ENCODE results near the gene DNAJC11.
A peak's percentile ranks its signal among the peaks of the same experiment; 100 is the strongest.

DNAJC11 gene

DNA sequence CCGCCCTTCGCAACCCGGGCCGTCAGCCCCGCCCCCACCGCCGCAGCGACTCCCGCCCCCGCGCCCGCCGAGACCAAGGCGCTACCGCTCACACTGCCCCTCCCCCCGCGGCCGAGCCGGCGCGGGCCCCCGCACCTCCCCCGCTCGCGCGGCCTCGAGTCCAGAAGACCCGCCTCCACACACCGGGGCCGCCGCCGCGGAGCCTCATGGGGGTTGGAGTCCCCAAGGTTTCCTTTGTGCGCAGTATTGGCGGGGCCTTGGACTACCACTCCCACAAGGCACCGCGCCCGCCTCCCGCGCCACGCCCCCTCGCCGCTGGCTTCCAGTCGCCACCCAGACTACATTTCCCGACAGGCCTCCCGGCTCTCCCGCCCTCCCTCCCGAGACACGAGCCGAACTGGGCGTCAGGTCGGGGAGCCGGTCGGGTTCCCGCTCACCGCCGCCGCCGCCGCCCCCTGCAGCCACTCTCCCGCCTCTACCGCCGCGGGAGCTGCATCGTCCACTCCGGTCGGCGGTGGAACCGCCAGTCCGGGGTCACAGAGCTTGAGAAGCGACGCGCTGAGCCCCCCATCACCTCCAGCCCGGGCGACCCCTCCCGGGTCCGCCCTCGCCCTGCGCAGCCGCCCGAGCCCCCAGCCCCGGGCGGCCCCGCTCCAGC, 88.1 kb downstream of the DNAJC11 start, which contains the start of gene PHF13:
Gene PHF13 (plus strand): TSS at position 371 of the 658 bp plus-strand sequence. CDS start 336 bp downstream, outside the sequence.
- Histone ChIP-seq H3K27me3 (ENCODE audit: insufficient read depth, poor library complexity, severe bottlenecking) (no peaks in the 10 kb centered on the region), H3K4me3 (replicated peaks; ENCODE audit: insufficient read depth, low read length) (peak within 1 kb of the TSS; percentile 83), H3K27ac (replicated peaks) (peak within 1 kb of the TSS; percentile 52)
- TF ChIP-seq SPI1 (IDR thresholded peaks at IDR 0.05; ENCODE audit: borderline replicate concordance, low read depth) (no peak), GABPA (IDR thresholded peaks at IDR 0.05; ENCODE audit: low read depth) (no peak; the same call in 1 of the 2 replicates), POLR2AphosphoS5 (IDR thresholded peaks at IDR 0.05; ENCODE audit: low read depth) (no peak)
- TF ChIP-seq, protein P1, sequence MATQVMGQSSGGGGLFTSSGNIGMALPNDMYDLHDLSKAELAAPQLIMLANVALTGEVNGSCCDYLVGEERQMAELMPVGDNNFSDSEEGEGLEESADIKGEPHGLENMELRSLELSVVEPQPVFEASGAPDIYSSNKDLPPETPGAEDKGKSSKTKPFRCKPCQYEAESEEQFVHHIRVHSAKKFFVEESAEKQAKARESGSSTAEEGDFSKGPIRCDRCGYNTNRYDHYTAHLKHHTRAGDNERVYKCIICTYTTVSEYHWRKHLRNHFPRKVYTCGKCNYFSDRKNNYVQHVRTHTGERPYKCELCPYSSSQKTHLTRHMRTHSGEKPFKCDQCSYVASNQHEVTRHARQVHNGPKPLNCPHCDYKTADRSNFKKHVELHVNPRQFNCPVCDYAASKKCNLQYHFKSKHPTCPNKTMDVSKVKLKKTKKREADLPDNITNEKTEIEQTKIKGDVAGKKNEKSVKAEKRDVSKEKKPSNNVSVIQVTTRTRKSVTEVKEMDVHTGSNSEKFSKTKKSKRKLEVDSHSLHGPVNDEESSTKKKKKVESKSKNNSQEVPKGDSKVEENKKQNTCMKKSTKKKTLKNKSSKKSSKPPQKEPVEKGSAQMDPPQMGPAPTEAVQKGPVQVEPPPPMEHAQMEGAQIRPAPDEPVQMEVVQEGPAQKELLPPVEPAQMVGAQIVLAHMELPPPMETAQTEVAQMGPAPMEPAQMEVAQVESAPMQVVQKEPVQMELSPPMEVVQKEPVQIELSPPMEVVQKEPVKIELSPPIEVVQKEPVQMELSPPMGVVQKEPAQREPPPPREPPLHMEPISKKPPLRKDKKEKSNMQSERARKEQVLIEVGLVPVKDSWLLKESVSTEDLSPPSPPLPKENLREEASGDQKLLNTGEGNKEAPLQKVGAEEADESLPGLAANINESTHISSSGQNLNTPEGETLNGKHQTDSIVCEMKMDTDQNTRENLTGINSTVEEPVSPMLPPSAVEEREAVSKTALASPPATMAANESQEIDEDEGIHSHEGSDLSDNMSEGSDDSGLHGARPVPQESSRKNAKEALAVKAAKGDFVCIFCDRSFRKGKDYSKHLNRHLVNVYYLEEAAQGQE (IDR thresholded peaks at IDR 0.05; ENCODE audit: insufficient replicate concordance, low read depth), result no peak
- TF ChIP-seq, protein P2, sequence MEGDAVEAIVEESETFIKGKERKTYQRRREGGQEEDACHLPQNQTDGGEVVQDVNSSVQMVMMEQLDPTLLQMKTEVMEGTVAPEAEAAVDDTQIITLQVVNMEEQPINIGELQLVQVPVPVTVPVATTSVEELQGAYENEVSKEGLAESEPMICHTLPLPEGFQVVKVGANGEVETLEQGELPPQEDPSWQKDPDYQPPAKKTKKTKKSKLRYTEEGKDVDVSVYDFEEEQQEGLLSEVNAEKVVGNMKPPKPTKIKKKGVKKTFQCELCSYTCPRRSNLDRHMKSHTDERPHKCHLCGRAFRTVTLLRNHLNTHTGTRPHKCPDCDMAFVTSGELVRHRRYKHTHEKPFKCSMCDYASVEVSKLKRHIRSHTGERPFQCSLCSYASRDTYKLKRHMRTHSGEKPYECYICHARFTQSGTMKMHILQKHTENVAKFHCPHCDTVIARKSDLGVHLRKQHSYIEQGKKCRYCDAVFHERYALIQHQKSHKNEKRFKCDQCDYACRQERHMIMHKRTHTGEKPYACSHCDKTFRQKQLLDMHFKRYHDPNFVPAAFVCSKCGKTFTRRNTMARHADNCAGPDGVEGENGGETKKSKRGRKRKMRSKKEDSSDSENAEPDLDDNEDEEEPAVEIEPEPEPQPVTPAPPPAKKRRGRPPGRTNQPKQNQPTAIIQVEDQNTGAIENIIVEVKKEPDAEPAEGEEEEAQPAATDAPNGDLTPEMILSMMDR (IDR thresholded peaks at IDR 0.05; ENCODE audit: insufficient read depth, low read length), result no peak
- peak; percentile 97 to 99 for DNase-seq (ENCODE audit: low read depth in 1 of 2, low spot score in 1 of 2)

DNA sequence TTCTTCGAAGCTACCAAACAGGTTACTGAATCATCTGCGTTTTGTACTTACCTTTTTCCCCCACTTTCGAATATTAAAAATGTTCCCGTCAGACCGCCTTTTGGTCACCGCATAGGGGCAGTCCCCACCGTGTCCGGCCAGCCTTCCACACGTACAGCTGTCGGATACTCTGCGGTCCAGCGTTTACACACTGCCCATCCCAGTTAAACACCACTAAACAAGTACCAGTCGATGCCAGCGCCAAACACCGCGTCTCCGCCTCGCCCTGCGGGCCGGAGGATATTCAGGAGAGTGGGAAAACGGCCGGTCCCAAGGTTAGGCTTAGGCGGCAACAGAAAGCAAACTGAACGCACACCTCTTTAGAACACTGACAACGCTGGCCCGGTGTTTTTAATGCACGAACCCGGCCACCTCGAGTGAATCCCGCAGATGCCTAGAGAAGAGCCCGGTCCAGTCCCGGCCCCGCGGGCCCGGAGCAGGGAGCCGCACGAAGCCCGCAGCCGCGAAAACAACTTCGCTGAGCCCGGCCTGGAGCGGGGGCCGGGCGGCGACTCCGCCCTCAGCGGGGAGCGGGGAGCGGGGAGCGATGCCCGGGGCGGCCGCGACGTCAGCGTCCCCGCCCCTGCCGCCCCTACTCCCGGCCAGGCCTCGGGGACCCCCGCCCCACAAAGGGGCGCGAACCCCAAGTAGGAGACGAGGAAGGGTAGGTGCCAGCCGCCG, 88.8 kb downstream of the DNAJC11 start:
- peak in 1 of 2 experiments; percentile 28 for DNase-seq (ENCODE audit: low read depth in 1 of 2, low spot score in 1 of 2)
- H3K4me3 ChIP-seq (replicated peaks; ENCODE audit: insufficient read depth, low read length), result peak overlapping the region; percentile 83
- peak overlapping the region; percentile 43 for H3K27ac ChIP-seq (replicated peaks)
- no peak for TF ChIP-seq POLR2AphosphoS5 (IDR thresholded peaks at IDR 0.05; ENCODE audit: low read depth)
- TF ChIP-seq, protein P2 (IDR thresholded peaks at IDR 0.05; ENCODE audit: insufficient read depth, low read length), result no peak
- H3K27me3 ChIP-seq (ENCODE audit: insufficient read depth, poor library complexity, severe bottlenecking), result no peaks in the 10 kb centered on the region

DNA sequence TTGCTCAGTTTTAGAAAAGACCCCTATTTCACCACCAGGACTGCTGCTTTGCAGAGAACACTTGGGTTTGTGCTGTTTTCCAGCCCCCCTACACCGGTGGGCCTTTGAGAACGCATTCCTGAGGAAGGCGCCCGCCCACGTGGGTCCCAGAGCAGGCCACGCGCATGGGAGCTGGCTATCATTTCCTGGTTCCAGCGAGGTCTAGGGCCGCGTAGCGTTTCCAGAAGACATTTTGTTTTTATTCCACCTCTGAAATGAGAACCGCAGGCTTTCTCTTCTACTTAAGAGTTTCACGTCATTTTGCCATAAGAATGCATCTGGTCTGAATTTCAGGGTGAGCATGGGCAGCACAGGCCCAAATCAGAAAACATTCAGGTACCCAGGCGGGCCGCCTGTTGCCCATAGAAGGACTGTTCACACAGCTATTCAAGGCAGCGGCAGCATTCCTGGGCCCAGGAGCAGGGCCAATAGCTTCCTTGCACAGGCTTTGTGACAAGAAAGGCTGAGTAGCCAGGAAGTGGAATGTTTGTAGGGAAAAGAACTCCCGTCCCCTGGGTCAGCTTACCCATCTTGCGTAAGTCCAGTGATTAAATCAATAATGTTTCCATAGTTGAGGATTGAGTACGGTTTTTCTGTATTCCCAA, 97.6 kb downstream of the DNAJC11 start:
- TF ChIP-seq POLR2AphosphoS5 (IDR thresholded peaks at IDR 0.05; ENCODE audit: low read depth), result no peak
- TF ChIP-seq, protein P1 (IDR thresholded peaks at IDR 0.05; ENCODE audit: insufficient replicate concordance, low read depth), result no peak
- TF ChIP-seq, protein P2 (IDR thresholded peaks at IDR 0.05; ENCODE audit: insufficient read depth, low read length), result no peak
- no peak for TF ChIP-seq SPI1 (IDR thresholded peaks at IDR 0.05; ENCODE audit: borderline replicate concordance, low read depth)
- no peak for TF ChIP-seq GABPA (IDR thresholded peaks at IDR 0.05; ENCODE audit: low read depth)

More for the DNA sequence above, 97.6 kb downstream of the DNAJC11 start:
- Histone ChIP-seq H3K27ac (replicated peaks) (peak overlapping the region; percentile 90), H3K4me3 (replicated peaks; ENCODE audit: insufficient read depth, low read length) (no peak overlapping the region), H3K27me3 (ENCODE audit: insufficient read depth, poor library complexity, severe bottlenecking) (no peaks in the 10 kb centered on the region)
- DNase-seq (ENCODE audit: low read depth in 1 of 2, low spot score in 1 of 2), result no peak

Data from HL-60 (cell line).